DOHH2 (cell line): ENCODE data around the gene TEX29.

Experiments
- CTCF ChIP-seq: fragments of 200-600 bp; sonication (generic); IDR thresholded peaks from one replicate; pipeline ENCODE4 v1.5.1; 2014; ENCODE audit warnings: antibody characterized with exemption, mild to moderate bottlenecking, low read depth, low read length; ENCODE audit not compliant: poor library complexity, severe bottlenecking
- EZH2phosphoT487 ChIP-seq: fragments of 200-600 bp; sonication (generic); IDR thresholded peaks from 2 replicates; pipeline ENCODE4 v1.6.1; 2017; ENCODE audit warnings: borderline replicate concordance, mild to moderate bottlenecking, antibody characterized with exemption, low read length, moderate library complexity, mixed read lengths

- no peak for TF ChIP-seq CTCF
- no peak for TF ChIP-seq EZH2phosphoT487
Observed at GRCh38 chr13:111270765-111271698, 49.4 kb upstream of the TEX29 start.
